Measurements from ENCODE around the gene GPR152.
A peak's percentile ranks its signal among the peaks of the same experiment; 100 is the strongest.
"Not testable (repeated sequence)": the region's sequence is repeated elsewhere in the genome, so short reads cannot be mapped to it uniquely, and the experiment has no call there.

The GPR152 gene

GRCh38 chr11:67489203-67489884, 36.8 kb upstream of the GPR152 start:
- DNase-seq (ENCODE audit: low spot score), result no peak

GRCh38 chr11:67486481-67487195, 34.1 kb upstream of the GPR152 start:
- DNase-seq (ENCODE audit: low spot score), result no peak

- not testable (repeated sequence) for DNase-seq (ENCODE audit: low spot score)
Measured at GRCh38 chr11:67485873-67486361, 33.4 kb upstream of the GPR152 start.

- no peak for DNase-seq (ENCODE audit: low spot score)
Measured at GRCh38 chr11:67484847-67485311, 32.4 kb upstream of the GPR152 start.

GRCh38 chr11:67483831-67484665, 31.5 kb upstream of the GPR152 start:
- DNase-seq (ENCODE audit: low spot score), result no peak

GRCh38 chr11:67482827-67483798, 30.6 kb upstream of the GPR152 start, which contains the start of gene AIP:
Gene AIP, plus strand, starts transcription at chr11:67483026. Its CDS starts 133 bp downstream, at chr11:67483159.
- peak; percentile 97 for DNase-seq (ENCODE audit: low spot score)

GRCh38 chr11:67482275-67482826, 29.8 kb upstream of the GPR152 start:
- DNase-seq (ENCODE audit: low spot score), result no peak

GRCh38 chr11:67477344-67478050, 25.0 kb upstream of the GPR152 start:
- not testable (repeated sequence) for DNase-seq (ENCODE audit: low spot score)

GRCh38 chr11:67476692-67477091, 24.2 kb upstream of the GPR152 start:
- DNase-seq (ENCODE audit: low spot score), result not testable (repeated sequence)

- no peak for DNase-seq (ENCODE audit: low spot score)
Measured at GRCh38 chr11:67472882-67473281, 20.4 kb upstream of the GPR152 start.

GRCh38 chr11:67470337-67471002, 17.9 kb upstream of the GPR152 start:
- no peak for DNase-seq (ENCODE audit: low spot score)

- DNase-seq (ENCODE audit: low spot score), result no peak
Measured at GRCh38 chr11:67469508-67469811, 16.9 kb upstream of the GPR152 start.

- peak; percentile 93 for DNase-seq (ENCODE audit: low spot score)
Measured at GRCh38 chr11:67468759-67469507, 16.4 kb upstream of the GPR152 start, which contains the start of gene TMEM134. Gene TMEM134, minus strand, starts transcription at chr11:67469251. Its CDS starts 59 bp downstream, at chr11:67469192.

- no peak for DNase-seq (ENCODE audit: low spot score)
Measured at GRCh38 chr11:67468456-67468758, 15.9 kb upstream of the GPR152 start.

GRCh38 chr11:67468056-67468455, 15.5 kb upstream of the GPR152 start:
- no peak for DNase-seq (ENCODE audit: low spot score)

GRCh38 chr11:67466962-67467771, 14.6 kb upstream of the GPR152 start:
- DNase-seq (ENCODE audit: low spot score), result no peak

GRCh38 chr11:67466367-67466766, 13.8 kb upstream of the GPR152 start:
- DNase-seq (ENCODE audit: low spot score), result no peak

- not testable (repeated sequence) for DNase-seq (ENCODE audit: low spot score)
Measured at GRCh38 chr11:67465530-67465929, 13.0 kb upstream of the GPR152 start.

Measured in globus pallidus (tissue), 1 donor.